BJ (cell line): ENCODE results near the gene PEX3. TPM values are rescaled to one million over a fixed set of nuclear protein-coding genes. Genes with fewer than 3 reads are reported as not detected.
A peak's percentile ranks its signal among the peaks of the same experiment; 100 is the strongest.

ENCODE experiments used
- CTCF ChIA-PET: fragments of 350-600 bp; formaldehyde crosslinking; extraction: SDS; loops from one replicate; lab custom pipeline; 2021; ENCODE audit warnings: antibody characterized with exemption, inconsistent platforms; lab: Yijun Ruan, JAX
- POLR2A ChIA-PET: fragments of 300-600 bp; sonication (Branson Sonifier 250); formaldehyde crosslinking; extraction: SDS; loops from one replicate; lab custom pipeline; 2021; ENCODE audit warnings: antibody characterized with exemption; lab: Charles Lee
- DNase-seq: peaks from one replicate; pipeline ENCODE4 v3.0.0-alpha.2; 2011; ENCODE audit warnings: low read depth
- H3K27me3 ChIP-seq: 2 replicates; pipeline ENCODE4 v1.6.0; 2011; ENCODE audit warnings: low read length; ENCODE audit not compliant: control insufficient read depth, insufficient read depth
- H3K36me3 ChIP-seq: 2 replicates; pipeline ENCODE4 v1.5.1; 2011; ENCODE audit warnings: low read length; ENCODE audit not compliant: control insufficient read depth, insufficient read depth
- H3K4me3 ChIP-seq: 2 replicates; pipeline ENCODE4 v1.5.1; 2011; ENCODE audit warnings: low read depth, mild to moderate bottlenecking, control low read depth, low read length
- CTCF ChIP-seq: IDR thresholded peaks from 2 replicates; pipeline ENCODE4 v1.5.1; 2011; ENCODE audit warnings: low read depth, mild to moderate bottlenecking, control low read depth, inconsistent platforms, low read length, moderate library complexity; ENCODE audit not compliant: insufficient read depth
- polyA plus RNA-seq: library from polyadenylated mRNA; depleted of rRNA; stranded (reverse); fragments of >200 nt; gene quantifications from 2 replicates; pipeline ENCODE4 v1.2.3, GENCODE V29; 2011

PEX3 gene
- polyA plus RNA-seq, 1 experiment: 19.7 TPM

GRCh38 chr6:143510991-143511891, 60.6 kb downstream of the PEX3 start, which contains the start of gene FUCA2:
TSS of gene FUCA2 (minus strand) at chr6:143511720. CDS start at chr6:143511634, 86 bp downstream.
- ChIA-PET POLR2A (no interaction called here), CTCF (interaction anchor here (1.4 to 1.8 kb wide), 3 partner anchors 64 to 1036 kb away, joined by 3 to 7 read pairs (median 6); no protein-coding TSS in a partner anchor)
- peaks cover 6% of the 10 kb centered on the region for H3K27me3 ChIP-seq
- peak within 1 kb of the TSS; percentile 73 for H3K4me3 ChIP-seq
- TF ChIP-seq CTCF: 0 out of 2 replicates have a peak, but pooled peaks have one; percentile 5
- peak; percentile 46 for DNase-seq
- H3K36me3 ChIP-seq: peaks cover 4% of the 10 kb centered on the region; the same call in 1 of the 2 replicates

- DNase-seq: no peak
- ChIA-PET POLR2A (no interaction called here), CTCF (interaction anchor here (0.7 to 1.9 kb wide), 10 partner anchors 9 to 500 kb away, joined by 3 to 9 read pairs (median 3); partner anchors contain the start of gene ADAT2)
- no peaks in the 10 kb centered on the region for H3K36me3 ChIP-seq
- TF ChIP-seq CTCF: peak; percentile 42; the same call in 1 of the 2 replicates
- peaks cover 9% of the 10 kb centered on the region for H3K27me3 ChIP-seq
- H3K4me3 ChIP-seq: no peak overlapping the region
These were observed 62.8 kb downstream of the PEX3 start for GRCh38 chr6:143513410-143513809.

GRCh38 chr6:143515061-143515760, 64.6 kb downstream of the PEX3 start:
- CTCF ChIA-PET: no interaction called here
- DNase-seq: no peak

GRCh38 chr6:143515766-143516355, 65.3 kb downstream of the PEX3 start:
- POLR2A ChIA-PET: no interaction called here
- no peaks in the 10 kb centered on the region for H3K36me3 ChIP-seq
- CTCF ChIA-PET: no interaction called here
- no peak for DNase-seq
- peaks cover 15% of the 10 kb centered on the region for H3K27me3 ChIP-seq
- H3K4me3 ChIP-seq: no peak overlapping the region
- TF ChIP-seq CTCF: no peak

More at GRCh38 chr6:143515061-143515760, 64.6 kb downstream of the PEX3 start:
- H3K27me3 ChIP-seq: peaks cover 14% of the 10 kb centered on the region
- no peak for TF ChIP-seq CTCF
- POLR2A ChIA-PET: no interaction called here
- no peak overlapping the region for H3K4me3 ChIP-seq
- no peaks in the 10 kb centered on the region for H3K36me3 ChIP-seq
